Activated T-cell treated with anti-CD3 and anti-CD28 coated beads, Interleukin-2, amount 50 U/mL, for 48 hours (primary cell): ENCODE measurements around the gene HMGN1.
"Not testable (repeated sequence)": the region's sequence is repeated elsewhere in the genome, so short reads cannot be mapped to it uniquely, and the experiment has no call there.

Experiments
- DNase-seq, 2 experiments: peaks; one replicate each; pipeline ENCODE4 v3.0.0-alpha.2; 2020

Gene HMGN1

GRCh38 chr21:39348355-39349210 lies at the start of gene HMGN1:
Gene HMGN1, minus strand, starts transcription at chr21:39349088. Its CDS starts 171 bp downstream, at chr21:39348917.
- peak; percentile 88 to 92 for DNase-seq

GRCh38 chr21:39397646-39398385 lies 48.9 kb upstream of the HMGN1 start:
- DNase-seq, result no peak

GRCh38 chr21:39392981-39393380 lies 44.1 kb upstream of the HMGN1 start:
- DNase-seq, result no peak

GRCh38 chr21:39390212-39390765 lies 41.4 kb upstream of the HMGN1 start:
- DNase-seq, result no peak

GRCh38 chr21:39388811-39389155 lies 39.9 kb upstream of the HMGN1 start:
- DNase-seq, result no peak

- peak; percentile 94 for DNase-seq
Observed at GRCh38 chr21:39388038-39388810, 39.3 kb upstream of the HMGN1 start.

GRCh38 chr21:39387461-39388037 lies 38.7 kb upstream of the HMGN1 start:
- peak; percentile 95 to 96 for DNase-seq

- no peak for DNase-seq
Observed at GRCh38 chr21:39386899-39387298, 38.0 kb upstream of the HMGN1 start.

GRCh38 chr21:39386194-39386593 lies 37.3 kb upstream of the HMGN1 start:
- peak in 1 of 2 experiments; percentile 48 for DNase-seq

- peak; percentile 69 to 75 for DNase-seq
Observed at GRCh38 chr21:39385299-39386145, 36.6 kb upstream of the HMGN1 start.

GRCh38 chr21:39384674-39385298 lies 35.9 kb upstream of the HMGN1 start:
- no peak for DNase-seq

- DNase-seq, result not testable (repeated sequence)
Observed at GRCh38 chr21:39382096-39382495, 33.2 kb upstream of the HMGN1 start.

- DNase-seq, result no peak
Observed at GRCh38 chr21:39381009-39381408, 32.1 kb upstream of the HMGN1 start.

- peak; percentile 90 to 94 for DNase-seq
Observed at GRCh38 chr21:39379986-39380891, 31.4 kb upstream of the HMGN1 start.

GRCh38 chr21:39377444-39378050 lies 28.7 kb upstream of the HMGN1 start:
- no peak for DNase-seq

GRCh38 chr21:39375446-39375845 lies 26.6 kb upstream of the HMGN1 start:
- DNase-seq, result no peak

- DNase-seq, result no peak
Observed at GRCh38 chr21:39374046-39374445, 25.2 kb upstream of the HMGN1 start.

GRCh38 chr21:39373634-39374033 lies 24.7 kb upstream of the HMGN1 start:
- no peak for DNase-seq

- DNase-seq, result not testable (repeated sequence)
Observed at GRCh38 chr21:39369896-39370288, 21.0 kb upstream of the HMGN1 start.

GRCh38 chr21:39367783-39368182 lies 18.9 kb upstream of the HMGN1 start:
- DNase-seq, result no peak
